22Rv1 (cell line): Measurements from ENCODE around the gene DIP2C.

ENCODE experiments used
- H3K27ac ChIP-seq: fragments of 450-650 bp; 2 replicates; pipeline ENCODE4 v1.5.1; 2017
- CTCF ChIP-seq: fragments of 450-650 bp; IDR thresholded peaks from 2 replicates; pipeline ENCODE4 v1.5.1; 2017; ENCODE audit warnings: mild to moderate bottlenecking
- ZFX ChIP-seq: fragments of 450-650 bp; IDR thresholded peaks from 2 replicates; pipeline ENCODE4 v1.6.1; 2017; ENCODE audit warnings: antibody characterized with exemption, borderline replicate concordance

The DIP2C gene

DNA sequence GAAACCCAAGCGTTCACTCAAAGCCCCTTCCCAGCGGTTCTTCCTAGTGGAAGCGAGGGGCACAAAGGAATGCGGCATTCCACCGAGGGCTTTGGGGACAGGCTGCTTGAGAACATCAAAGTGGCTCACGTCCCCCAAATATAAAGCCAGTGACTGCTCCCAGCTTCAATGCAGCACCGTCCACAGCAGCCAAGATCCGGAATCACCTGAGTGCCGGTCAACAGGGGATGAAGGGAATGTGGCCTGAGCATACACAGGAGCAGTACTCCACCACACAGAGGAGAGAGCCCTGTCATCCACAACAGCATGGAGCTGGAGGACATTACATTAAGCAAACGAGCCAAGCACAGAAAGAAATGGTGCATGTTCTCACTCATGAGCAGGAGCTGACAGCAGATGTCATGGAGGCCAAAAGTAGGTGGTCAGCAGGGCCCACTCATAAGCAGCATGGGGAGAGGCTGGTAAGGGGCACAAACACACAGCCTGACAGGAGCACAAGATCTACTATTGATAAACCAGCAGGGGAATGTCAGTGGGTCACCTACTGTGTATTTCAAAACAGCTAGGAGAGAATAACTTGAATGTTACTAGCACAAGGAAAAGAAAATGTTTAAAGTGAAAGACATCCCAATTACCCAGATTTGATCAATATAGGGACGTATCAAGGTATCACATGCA, 79.5 kb downstream of the DIP2C start:
- H3K27ac ChIP-seq, result peak overlapping the region; percentile 6; the same call in 1 of the 2 replicates
- no peak for TF ChIP-seq CTCF
- TF ChIP-seq ZFX, result no peak

- H3K27ac ChIP-seq, result peak overlapping the region; percentile 6; the same call in 1 of the 2 replicates
- no peak for TF ChIP-seq ZFX
- TF ChIP-seq CTCF, result no peak
These were observed 80.2 kb downstream of the DIP2C start for GRCh38 chr10:609262-609658.

DNA sequence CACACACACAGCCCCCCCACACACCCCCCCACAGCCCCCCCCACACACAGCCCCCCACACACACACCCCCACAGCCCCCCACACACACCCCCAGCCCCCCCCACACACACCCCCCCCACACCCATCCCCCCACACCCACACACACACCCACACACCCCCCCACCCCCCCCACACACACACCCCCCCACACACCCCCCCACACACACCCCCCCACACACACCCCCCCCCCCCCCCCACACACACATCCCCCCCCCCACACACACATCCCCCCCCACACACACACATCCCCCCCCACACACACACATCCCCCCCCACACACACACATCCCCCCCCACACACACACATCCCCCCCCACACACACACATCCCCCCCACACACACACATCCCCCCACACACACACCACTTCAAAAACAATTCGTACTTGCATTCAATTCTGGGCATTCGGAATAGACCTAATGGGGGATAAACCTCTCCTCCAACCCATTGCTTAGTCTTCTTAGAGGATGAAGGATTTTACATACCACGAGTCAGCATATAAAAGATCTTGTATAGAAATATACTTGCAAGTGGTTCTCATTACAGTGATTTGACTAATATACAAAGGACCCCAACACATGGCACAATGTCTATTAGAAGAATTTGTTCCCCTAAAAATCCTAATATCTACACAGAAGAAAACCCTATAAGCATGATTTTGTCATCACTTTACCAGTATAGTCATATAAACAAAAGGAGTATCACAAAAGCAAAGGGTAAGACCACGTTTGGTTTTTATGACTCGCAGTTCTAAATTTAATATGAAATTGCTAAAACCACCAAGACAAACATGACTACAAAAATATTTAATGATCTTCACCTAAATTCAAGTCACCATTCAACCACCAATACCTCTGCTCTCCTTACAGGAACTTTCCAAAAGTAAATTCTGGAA, 80.9 kb downstream of the DIP2C start:
- H3K27ac ChIP-seq, result peak overlapping the region; percentile 6; the same call in 1 of the 2 replicates
- TF ChIP-seq ZFX, result no peak

DNA sequence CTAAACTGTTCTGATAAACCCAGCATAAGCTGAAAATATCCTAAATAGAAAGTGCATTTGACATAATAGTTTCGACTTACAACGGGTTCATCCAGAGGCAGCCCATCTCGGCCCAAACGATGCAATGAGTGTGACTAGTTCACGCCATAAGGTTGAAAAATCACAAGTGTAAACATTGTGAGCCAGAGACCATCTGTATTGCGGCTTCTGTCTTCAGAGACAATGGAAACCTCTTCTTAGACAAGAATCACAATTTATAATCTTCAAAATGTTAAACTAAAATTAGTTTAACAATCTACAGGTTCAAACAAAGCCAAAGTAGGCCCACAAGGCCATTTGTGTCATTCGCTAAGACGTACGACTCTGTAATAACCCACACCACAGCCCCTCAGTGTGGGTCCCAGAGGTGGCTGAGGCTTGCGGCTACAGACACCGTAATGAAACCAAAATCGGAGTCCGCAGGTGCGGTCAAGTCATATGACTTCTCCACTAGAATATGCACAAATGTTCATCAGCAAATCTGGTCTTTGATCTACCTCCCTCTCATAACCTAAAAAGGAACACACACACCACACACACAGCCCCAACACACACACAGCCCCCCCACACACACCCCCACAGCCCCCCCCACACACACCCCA, 81.8 kb downstream of the DIP2C start:
- TF ChIP-seq CTCF (no peak), ZFX (no peak)
- H3K27ac ChIP-seq, result no peak overlapping the region

GRCh38 chr10:606762-607544, 82.5 kb downstream of the DIP2C start:
- no peak for TF ChIP-seq CTCF
- TF ChIP-seq ZFX, result no peak
- H3K27ac ChIP-seq, result no peak overlapping the region

DNA sequence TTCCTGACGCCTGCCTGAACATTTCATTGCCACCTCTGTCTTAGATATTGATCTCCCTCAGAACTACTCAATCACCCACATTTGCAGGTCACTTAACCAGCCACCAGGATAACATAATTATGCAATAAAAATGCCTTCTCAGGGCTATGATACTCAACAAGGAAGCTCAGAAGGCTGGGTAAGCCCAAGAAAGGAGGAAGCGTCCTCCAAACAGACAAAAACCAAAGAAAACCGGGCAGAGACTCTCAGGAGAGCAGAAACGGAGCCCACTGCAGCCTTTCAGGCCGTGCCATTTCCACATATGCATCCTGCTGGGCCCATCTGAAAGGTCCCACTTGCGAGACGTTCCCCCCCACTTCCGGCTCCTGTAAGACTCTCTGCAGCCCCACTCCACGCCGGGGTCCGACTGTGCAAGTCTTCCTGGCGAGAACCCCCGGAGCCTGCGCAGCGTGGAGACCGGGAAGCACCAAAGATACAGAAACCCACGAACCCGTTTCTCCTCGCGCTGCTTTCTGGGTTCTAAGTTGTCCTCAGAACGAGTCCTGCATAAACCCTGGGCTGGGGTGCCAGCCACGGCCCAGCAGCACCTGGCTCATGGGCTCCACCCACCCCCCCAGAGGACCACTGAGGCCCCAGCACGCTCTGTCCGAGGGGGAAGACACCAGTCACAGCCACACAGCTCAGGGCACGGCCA, 83.7 kb downstream of the DIP2C start:
- no peak overlapping the region for H3K27ac ChIP-seq
- TF ChIP-seq ZFX (no peak), CTCF (no peak)
